ENCODE data around the gene SGMS1. TPM values are rescaled to one million over a fixed set of nuclear protein-coding genes. Genes with fewer than 3 reads are reported as not detected.
A peak's percentile ranks its signal among the peaks of the same experiment; 100 is the strongest.

The SGMS1 gene
- total RNA-seq, 1 experiment from 2014 or later, result 20.4 TPM

- no peaks in the 10 kb centered on the region for H3K27me3 Mint-ChIP-seq (ENCODE audit: low read depth)
- Histone ChIP-seq H4K5ac (ENCODE audit: insufficient read length, low read depth, low read length) (no peak overlapping the region), H3K27ac (ENCODE audit: insufficient read length, low read depth, low read length) (no peak overlapping the region), H3K27me3 (ENCODE audit: insufficient read depth, low read length) (no peaks in the 10 kb centered on the region), H3K23ac (ENCODE audit: insufficient read length, low read depth, low read length) (no peak overlapping the region), H4K91ac (ENCODE audit: insufficient read length, low read depth, low read length) (no peak overlapping the region), H3K14ac (ENCODE audit: insufficient read depth, low read length) (no peak overlapping the region), H3K9me3 (ENCODE audit: control insufficient read depth, low read depth, low read length) (no peaks in the 10 kb centered on the region), H3K4me1 (ENCODE audit: insufficient read depth, low read length) (no peaks in the 10 kb centered on the region), H3K79me1 (ENCODE audit: insufficient read depth, low read depth, low read length, poor library complexity, severe bottlenecking) (no peaks in the 10 kb centered on the region), H2AK5ac (ENCODE audit: insufficient read length, low read length) (no peak overlapping the region), H2BK12ac (ENCODE audit: insufficient read length, low read depth, low read length) (no peak overlapping the region), H3T11ph (ENCODE audit: low read length) (no peak overlapping the region), H3K4me2 (ENCODE audit: insufficient read depth, insufficient read length, low read length) (no peak overlapping the region), H2AFZ (ENCODE audit: low read length) (no peak overlapping the region), H3K4ac (ENCODE audit: low read depth, low read length) (no peak overlapping the region), H3K79me2 (ENCODE audit: insufficient read depth, low read length) (no peaks in the 10 kb centered on the region), H2BK20ac (ENCODE audit: low read depth, low read length, poor library complexity, severe bottlenecking) (no peak overlapping the region), H4K8ac (replicated peaks; ENCODE audit: insufficient read length, low read depth, low read length) (no peak overlapping the region), H3K9ac (ENCODE audit: extremely low read depth, insufficient read length, low read length) (no peak overlapping the region), H2BK5ac (ENCODE audit: insufficient read length, low read length) (no peak overlapping the region), H2BK120ac (ENCODE audit: low read depth, low read length, poor library complexity, severe bottlenecking) (no peak overlapping the region), H3K18ac (ENCODE audit: insufficient read length, low read depth, low read length) (no peak overlapping the region), H4K20me1 (ENCODE audit: control insufficient read depth, insufficient read depth, insufficient read length) (no peaks in the 10 kb centered on the region), H3K23me2 (ENCODE audit: insufficient read length, low read depth, low read length, poor library complexity, severe bottlenecking) (no peaks in the 10 kb centered on the region), H2BK15ac (ENCODE audit: low read depth, low read length) (no peak overlapping the region), H3K56ac (ENCODE audit: insufficient read length, low read depth, low read length) (no peak overlapping the region)
- H3K4me1 Mint-ChIP-seq, result peaks cover 6 to 8% of the 10 kb centered on the region in 2 experiments
- no peaks in the 10 kb centered on the region for H3K9me3 Mint-ChIP-seq
- DNase-seq, result no peak
- H3K4me3 Mint-ChIP-seq, result no peak overlapping the region
- TF ChIP-seq CTCF (conservative IDR thresholded peaks at IDR 0.05), result no peak
- WGBS (ENCODE audit: extremely low coverage, insufficient read length, low lambda C conversion rate), result no CpG with 5 or more reads among the region's 5 CpGs
- no peaks in the 10 kb centered on the region for H3K36me3 Mint-ChIP-seq (ENCODE audit: insufficient read depth in 1 of 3, low read depth in 3 of 3)
- H3K27ac Mint-ChIP-seq, result peak overlapping the region in 1 of 3 experiments; percentile 27; a peak in 1 of 7 replicates
Observed at GRCh38 chr10:50513956-50514355, 109.8 kb downstream of the SGMS1 start.
